GM12878 (cell line): Measurements from ENCODE around the gene SBF2. TPM values are rescaled to one million over a fixed set of nuclear protein-coding genes. Genes with fewer than 3 reads are reported as not detected.

Experiments
- ATAC-seq: fragments of 200-7000 bp; cut with Tn5 transposase; 3 replicates; pipeline ENCODE4 v1.9.1; 2020; ENCODE audit warnings: mild to moderate bottlenecking, moderate library complexity
- BruUV-seq: library from RNA; stranded (reverse); fragments of 400-500 nt; replicated peaks from 2 replicates; lab custom pipeline; 2021; lab: Mats Ljungman, UMichigan
- CTCF ChIA-PET: fragments of 300-600 bp; sonication (Branson Sonifier 250); formaldehyde crosslinking; extraction: SDS; loops from one replicate; lab custom pipeline; 2021; ENCODE audit warnings: inconsistent platforms; lab: Yijun Ruan, JAX
- POLR2A ChIA-PET: fragments of 350-600 bp; formaldehyde crosslinking; extraction: SDS; loops from one replicate; lab custom pipeline; 2021; ENCODE audit warnings: inconsistent platforms; lab: Charles Lee
- RAD21 ChIA-PET: fragments of 300-600 bp; sonication (Branson Sonifier 250); formaldehyde crosslinking; loops from one replicate; lab custom pipeline; 2023; ENCODE audit warnings: antibody characterized with exemption; ENCODE audit not compliant: unreplicated experiment; lab: Charles Lee
- SMC1A ChIA-PET: fragments of 300-600 bp; sonication (Branson Sonifier 250); formaldehyde crosslinking; loops from one replicate; lab custom pipeline; 2023; ENCODE audit not compliant: unreplicated experiment, uncharacterized antibody; lab: Charles Lee
- DNase-seq: peaks from one replicate; pipeline ENCODE4 v3.0.0-alpha.2; 2011; ENCODE audit warnings: low read depth, low spot score
- FAIRE-seq: peaks from 3 replicates; lab custom pipeline; 2011; peaks lifted over from hg19 to GRCh38; lab: Jason Lieb, UNC
- H2AFZ ChIP-seq: 2 replicates; pipeline ENCODE4 v1.6.0; 2011; ENCODE audit warnings: low read depth, low read length, control low read depth; ENCODE audit not compliant: control insufficient read depth
- H3K27ac ChIP-seq: 2 replicates; pipeline ENCODE4 v1.5.1; 2011; ENCODE audit warnings: control low read depth; ENCODE audit not compliant: control insufficient read depth, insufficient read depth
- H3K27me3 ChIP-seq, 2 experiments: replicated peaks in 1 of 2; 2 replicates each; pipeline versions ENCODE4 v1.6.0 to v1.6.1; 2011; ENCODE audit warnings: low read length in 1 of 2; ENCODE audit not compliant: control insufficient read depth in 2 of 2, insufficient read depth in 2 of 2
- H3K36me3 ChIP-seq, 2 experiments: 2 replicates each; pipeline ENCODE4 v1.5.1; 2011; ENCODE audit warnings: low read length in 1 of 2; ENCODE audit not compliant: control insufficient read depth in 2 of 2, insufficient read depth in 2 of 2
- H3K4me1 ChIP-seq: 2 replicates; pipeline ENCODE4 v1.6.1; 2011; ENCODE audit warnings: mild to moderate bottlenecking, low read length, moderate library complexity, mixed read lengths; ENCODE audit not compliant: control insufficient read depth, insufficient read depth
- H3K4me2 ChIP-seq: 2 replicates; pipeline ENCODE4 v1.6.0; 2011; ENCODE audit warnings: control low read depth; ENCODE audit not compliant: control insufficient read depth, insufficient read depth
- H3K4me3 ChIP-seq: fragments of 200-600 bp; sonication (generic); 2 replicates; pipeline ENCODE4 v1.5.1; 2016
- H3K79me2 ChIP-seq: 2 replicates; pipeline ENCODE4 v1.6.0; 2011; ENCODE audit warnings: low read length; ENCODE audit not compliant: control insufficient read depth, insufficient read depth
- H3K9ac ChIP-seq: 2 replicates; pipeline ENCODE4 v1.8.0; 2011; ENCODE audit warnings: low read length, control low read depth, mixed read lengths; ENCODE audit not compliant: control insufficient read depth, insufficient read depth
- H3K9me3 ChIP-seq: replicated peaks from 3 replicates; pipeline ENCODE4 v1.5.1; 2011; ENCODE audit warnings: mild to moderate bottlenecking, low read length; ENCODE audit not compliant: control insufficient read depth, insufficient read depth
- H4K20me1 ChIP-seq: 2 replicates; pipeline ENCODE4 v1.6.0; 2011; ENCODE audit not compliant: control insufficient read depth, insufficient read depth
- MTA2 ChIP-seq: fragments of 450-650 bp; IDR thresholded peaks from 2 replicates; pipeline ENCODE4 v1.6.1; 2016; ENCODE audit warnings: low read depth, mild to moderate bottlenecking, moderate library complexity
- POU2F2 ChIP-seq: IDR thresholded peaks from 3 replicates; pipeline ENCODE4 v1.6.1; 2011; ENCODE audit warnings: low read depth, mild to moderate bottlenecking, low read length, borderline replicate concordance
- RELA ChIP-seq: fragments of 450-650 bp; IDR thresholded peaks from 2 replicates; pipeline ENCODE4 v1.8.0; 2014; ENCODE audit warnings: borderline replicate concordance; ENCODE audit not compliant: partially characterized antibody
- STAT1 ChIP-seq: fragments of 450-650 bp; conservative IDR thresholded peaks from 2 replicates; pipeline ENCODE4 v1.6.1; 2014; ENCODE audit warnings: antibody characterized with exemption, mild to moderate bottlenecking
- STAT3 ChIP-seq: IDR thresholded peaks from 2 replicates; pipeline ENCODE4 v1.6.1; 2011; ENCODE audit warnings: low read depth, low read length, improper control_type of control experiment
- ZBED1 ChIP-seq: IDR thresholded peaks from 2 replicates; pipeline ENCODE4 v1.6.1; 2016; ENCODE audit warnings: borderline replicate concordance
- ZBTB40 ChIP-seq: fragments of 450-650 bp; IDR thresholded peaks from 2 replicates; pipeline ENCODE4 v1.6.1; 2016; ENCODE audit warnings: mild to moderate bottlenecking, moderate library complexity, borderline replicate concordance
- ZSCAN29 ChIP-seq: fragments of 450-650 bp; IDR thresholded peaks from 2 replicates; pipeline ENCODE4 v1.6.1; 2017; ENCODE audit warnings: mild to moderate bottlenecking, moderate library complexity
- ZZZ3 ChIP-seq: IDR thresholded peaks from 2 replicates; pipeline ENCODE4 v1.6.1; 2011; ENCODE audit warnings: low read depth; ENCODE audit not compliant: control insufficient read depth, insufficient read length
- WGBS: methylation state at CpG from one replicate; pipeline ENCODE4 v1.1.6; 2016; ENCODE audit warnings: low lambda C conversion rate; ENCODE audit not compliant: insufficient replicate concordance, insufficient coverage; ENCODE audit errors: missing lambda C conversion rate; 5-methylcytosine and 5-hydroxymethylcytosine counted together
- in situ Hi-C: fragments of 300-500 bp; cut with MboI; formaldehyde crosslinking; loops from 9 replicates; pipeline ENCODE4 v1.14.3; 2018; ENCODE audit warnings: mixed read lengths
- intact Hi-C: fragments of 100-400 bp; cut with micrococcal nuclease; formaldehyde crosslinking; loops from one replicate; pipeline ENCODE4 v1.14.2; 2022; ENCODE audit not compliant: unreplicated experiment
- polyA plus RNA-seq, 11 experiments: library from polyadenylated mRNA; depleted of rRNA in 4 of 11; unstranded in 6 of 11; stranded (reverse) in 5 of 11; fragments of >200 nt; fragmentation: Nextera tagmentation in 4 of 11; fragmentation: Illumina TruSeq in 1 of 11; extraction: Ambion mirVana in 4 of 11; extraction: Trizol in 1 of 11; gene quantifications; 1 replicate in 1 of 11; 2 replicates in 10 of 11; pipeline versions ENCODE4 v1.2.1 to v1.2.3, GENCODE V29; 2011 to 2016; ENCODE audit warnings: inconsistent platforms in 2 of 11, missing spikeins in 2 of 11, low read depth in 1 of 11
- total RNA-seq, 4 experiments: library from RNA; depleted of rRNA in 3 of 4; stranded (reverse); fragments of >200 nt in 3 of 4; fragmentation: Illumina TruSeq in 1 of 4; extraction: Trizol in 1 of 4; gene quantifications; 2 replicates each; pipeline versions ENCODE4 v1.2.1 to v1.2.3, GENCODE V29; 2013 to 2021
- TF ChIP-seq, protein P1 (sequence below): IDR thresholded peaks from 2 replicates; pipeline ENCODE4 v1.6.1; 2012; ENCODE audit warnings: mild to moderate bottlenecking, low read depth, low read length
- TF ChIP-seq, protein P2 (sequence below): fragments of 450-650 bp; IDR thresholded peaks from 2 replicates; pipeline ENCODE4 v1.6.1; 2017; ENCODE audit warnings: antibody characterized with exemption, mild to moderate bottlenecking, moderate library complexity

SBF2 gene
- total and polyA plus RNA-seq, 10 of the 15 experiments (the other 5 are each of a cell fraction or from before 2014, with no cell fraction given), result 0.24 to 2.3 (median 1.1) TPM

DNA sequence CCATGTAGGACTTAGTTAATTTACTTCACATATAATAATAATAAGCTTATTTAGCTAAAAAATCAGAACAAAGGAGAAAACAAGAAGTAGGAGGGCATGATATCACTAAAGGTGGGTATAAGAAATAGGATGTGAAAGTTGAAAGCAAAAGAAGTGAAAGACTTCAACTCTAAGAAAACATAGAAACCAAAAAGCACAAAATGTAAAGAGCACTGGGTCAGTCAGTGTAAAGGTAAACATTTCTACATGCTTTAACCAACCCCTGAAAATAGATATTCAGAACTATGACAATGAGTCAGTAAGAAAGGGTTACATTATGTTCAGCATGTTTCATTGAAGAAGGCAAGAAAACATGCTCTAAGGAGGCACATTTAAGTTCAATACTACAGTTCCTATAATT, 331.3 kb downstream of the SBF2 start (continued):
- TF ChIP-seq, protein P1, sequence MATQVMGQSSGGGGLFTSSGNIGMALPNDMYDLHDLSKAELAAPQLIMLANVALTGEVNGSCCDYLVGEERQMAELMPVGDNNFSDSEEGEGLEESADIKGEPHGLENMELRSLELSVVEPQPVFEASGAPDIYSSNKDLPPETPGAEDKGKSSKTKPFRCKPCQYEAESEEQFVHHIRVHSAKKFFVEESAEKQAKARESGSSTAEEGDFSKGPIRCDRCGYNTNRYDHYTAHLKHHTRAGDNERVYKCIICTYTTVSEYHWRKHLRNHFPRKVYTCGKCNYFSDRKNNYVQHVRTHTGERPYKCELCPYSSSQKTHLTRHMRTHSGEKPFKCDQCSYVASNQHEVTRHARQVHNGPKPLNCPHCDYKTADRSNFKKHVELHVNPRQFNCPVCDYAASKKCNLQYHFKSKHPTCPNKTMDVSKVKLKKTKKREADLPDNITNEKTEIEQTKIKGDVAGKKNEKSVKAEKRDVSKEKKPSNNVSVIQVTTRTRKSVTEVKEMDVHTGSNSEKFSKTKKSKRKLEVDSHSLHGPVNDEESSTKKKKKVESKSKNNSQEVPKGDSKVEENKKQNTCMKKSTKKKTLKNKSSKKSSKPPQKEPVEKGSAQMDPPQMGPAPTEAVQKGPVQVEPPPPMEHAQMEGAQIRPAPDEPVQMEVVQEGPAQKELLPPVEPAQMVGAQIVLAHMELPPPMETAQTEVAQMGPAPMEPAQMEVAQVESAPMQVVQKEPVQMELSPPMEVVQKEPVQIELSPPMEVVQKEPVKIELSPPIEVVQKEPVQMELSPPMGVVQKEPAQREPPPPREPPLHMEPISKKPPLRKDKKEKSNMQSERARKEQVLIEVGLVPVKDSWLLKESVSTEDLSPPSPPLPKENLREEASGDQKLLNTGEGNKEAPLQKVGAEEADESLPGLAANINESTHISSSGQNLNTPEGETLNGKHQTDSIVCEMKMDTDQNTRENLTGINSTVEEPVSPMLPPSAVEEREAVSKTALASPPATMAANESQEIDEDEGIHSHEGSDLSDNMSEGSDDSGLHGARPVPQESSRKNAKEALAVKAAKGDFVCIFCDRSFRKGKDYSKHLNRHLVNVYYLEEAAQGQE, result no peak
- TF ChIP-seq, protein P2, sequence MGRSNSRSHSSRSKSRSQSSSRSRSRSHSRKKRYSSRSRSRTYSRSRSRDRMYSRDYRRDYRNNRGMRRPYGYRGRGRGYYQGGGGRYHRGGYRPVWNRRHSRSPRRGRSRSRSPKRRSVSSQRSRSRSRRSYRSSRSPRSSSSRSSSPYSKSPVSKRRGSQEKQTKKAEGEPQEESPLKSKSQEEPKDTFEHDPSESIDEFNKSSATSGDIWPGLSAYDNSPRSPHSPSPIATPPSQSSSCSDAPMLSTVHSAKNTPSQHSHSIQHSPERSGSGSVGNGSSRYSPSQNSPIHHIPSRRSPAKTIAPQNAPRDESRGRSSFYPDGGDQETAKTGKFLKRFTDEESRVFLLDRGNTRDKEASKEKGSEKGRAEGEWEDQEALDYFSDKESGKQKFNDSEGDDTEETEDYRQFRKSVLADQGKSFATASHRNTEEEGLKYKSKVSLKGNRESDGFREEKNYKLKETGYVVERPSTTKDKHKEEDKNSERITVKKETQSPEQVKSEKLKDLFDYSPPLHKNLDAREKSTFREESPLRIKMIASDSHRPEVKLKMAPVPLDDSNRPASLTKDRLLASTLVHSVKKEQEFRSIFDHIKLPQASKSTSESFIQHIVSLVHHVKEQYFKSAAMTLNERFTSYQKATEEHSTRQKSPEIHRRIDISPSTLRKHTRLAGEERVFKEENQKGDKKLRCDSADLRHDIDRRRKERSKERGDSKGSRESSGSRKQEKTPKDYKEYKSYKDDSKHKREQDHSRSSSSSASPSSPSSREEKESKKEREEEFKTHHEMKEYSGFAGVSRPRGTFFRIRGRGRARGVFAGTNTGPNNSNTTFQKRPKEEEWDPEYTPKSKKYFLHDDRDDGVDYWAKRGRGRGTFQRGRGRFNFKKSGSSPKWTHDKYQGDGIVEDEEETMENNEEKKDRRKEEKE, result no peak
- TF ChIP-seq MTA2 (peak; percentile 62), ZSCAN29 (no peak)
- TF ChIP-seq, all 136 proteins: peak for 18

GRCh38 chr11:9957072-9957471, 336.9 kb downstream of the SBF2 start:
- Histone ChIP-seq H3K79me2 (no peaks in the 10 kb centered on the region), H3K9ac (no peak overlapping the region), H2AFZ (no peak overlapping the region), H3K27ac (no peak overlapping the region), H3K9me3 (no peaks in the 10 kb centered on the region), H3K4me3 (no peak overlapping the region), H3K36me3 (no peaks in the 10 kb centered on the region), H3K4me1 (no peaks in the 10 kb centered on the region), H3K4me2 (no peak overlapping the region), H3K27me3 (no peaks in the 10 kb centered on the region), H4K20me1 (no peaks in the 10 kb centered on the region)
- CTCF ChIA-PET, result no interaction called here
- intact Hi-C loops, result no loop called here
- FAIRE-seq, result no peak
- BruUV-seq, result no TSS peak
- 46% methylated on average over 4 of the region's 4 CpGs for WGBS
- POLR2A ChIA-PET, result interaction anchor here (0.7 kb wide), 1 partner anchor 591 kb away, joined by 3 read pairs; no protein-coding TSS in a partner anchor
- no peak for DNase-seq
- in situ Hi-C loops, result no loop called here
- ATAC-seq, result no peak
- SMC1A ChIA-PET, result no interaction called here
- RAD21 ChIA-PET, result no interaction called here
- TF ChIP-seq POU2F2, result no peak
- TF ChIP-seq ZBTB40, result no peak
- TF ChIP-seq STAT3, result no peak
- no peak for TF ChIP-seq STAT1
- no peak for TF ChIP-seq ZZZ3
- TF ChIP-seq ZBED1, result no peak
- TF ChIP-seq RELA, result no peak
